HuH-7.5 (cell line): ENCODE measurements around the gene ZC3H14.

Source experiments
- DNase-seq: peaks from one replicate; pipeline ENCODE4 v3.0.0; 2011; ENCODE audit warnings: low spot score

ZC3H14 gene

GRCh38 chr14:88611878-88612277 is 49.0 kb downstream of the ZC3H14 start:
- no peak for DNase-seq

GRCh38 chr14:88612981-88613380 is 50.1 kb downstream of the ZC3H14 start:
- no peak for DNase-seq

- DNase-seq: peak; percentile 19
Measured at GRCh38 chr14:88613552-88614010, 50.7 kb downstream of the ZC3H14 start.

GRCh38 chr14:88614218-88614907 is 51.5 kb downstream of the ZC3H14 start:
- DNase-seq: no peak

- DNase-seq: no peak
Measured at GRCh38 chr14:88616697-88617096, 53.9 kb downstream of the ZC3H14 start.

GRCh38 chr14:88617479-88617878 is 54.6 kb downstream of the ZC3H14 start:
- DNase-seq: no peak

GRCh38 chr14:88618476-88618875 is 55.6 kb downstream of the ZC3H14 start:
- no peak for DNase-seq

GRCh38 chr14:88621100-88621499 is 58.3 kb downstream of the ZC3H14 start:
- DNase-seq: no peak

GRCh38 chr14:88625671-88626070 is 62.8 kb downstream of the ZC3H14 start:
- no peak for DNase-seq

- no peak for DNase-seq
Measured at GRCh38 chr14:88628033-88628432, 65.2 kb downstream of the ZC3H14 start.

GRCh38 chr14:88628462-88628861 is 65.6 kb downstream of the ZC3H14 start:
- no peak for DNase-seq

- DNase-seq: no peak
Measured at GRCh38 chr14:88630565-88630964, 67.7 kb downstream of the ZC3H14 start.

- no peak for DNase-seq
Measured at GRCh38 chr14:88631091-88631490, 68.3 kb downstream of the ZC3H14 start.

- DNase-seq: no peak
Measured at GRCh38 chr14:88632512-88632911, 69.7 kb downstream of the ZC3H14 start.

- no peak for DNase-seq
Measured at GRCh38 chr14:88639221-88639620, 76.4 kb downstream of the ZC3H14 start.

GRCh38 chr14:88660056-88660455 is 97.2 kb downstream of the ZC3H14 start:
- no peak for DNase-seq

- DNase-seq: peak; percentile 18
Measured at GRCh38 chr14:88667555-88668273, 104.9 kb downstream of the ZC3H14 start.

- no peak for DNase-seq
Measured at GRCh38 chr14:88668448-88669116, 105.7 kb downstream of the ZC3H14 start.

GRCh38 chr14:88669346-88669745 is 106.5 kb downstream of the ZC3H14 start:
- DNase-seq: no peak
